ENCODE results near the gene ZNF200. TPM values are rescaled to one million over a fixed set of nuclear protein-coding genes. Genes with fewer than 3 reads are reported as not detected.
"Not testable (repeated sequence)": the region's sequence is repeated elsewhere in the genome, so short reads cannot be mapped to it uniquely, and the experiment has no call there.

ZNF200 gene
- total RNA-seq, 2 donors from 2014 or later = 5.7 to 8.8 TPM

DNA sequence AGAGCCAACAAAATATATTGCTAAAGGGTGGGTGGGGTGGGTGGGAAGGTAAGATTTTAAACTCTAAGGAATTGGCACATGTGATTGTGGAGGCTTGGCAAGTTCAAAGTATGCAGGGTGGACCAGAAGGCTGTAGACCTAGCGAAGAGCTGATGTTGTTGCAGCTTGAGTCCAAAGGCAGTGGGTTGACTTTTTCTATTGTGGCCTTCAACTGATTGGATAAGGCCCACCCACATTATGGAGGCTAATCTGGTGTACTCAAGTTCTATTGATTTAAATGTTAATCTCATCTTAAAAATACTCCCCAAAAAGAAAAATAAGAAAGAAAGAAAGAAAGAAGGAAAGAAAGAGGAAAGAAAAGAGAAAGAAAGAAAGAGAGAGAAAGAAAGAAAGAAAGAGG, 22.4 kb downstream of the ZNF200 start:
- ATAC-seq (no peak), DNase-seq (no peak)
- intact Hi-C loops (cut with DNase I) = no loop called here

DNA sequence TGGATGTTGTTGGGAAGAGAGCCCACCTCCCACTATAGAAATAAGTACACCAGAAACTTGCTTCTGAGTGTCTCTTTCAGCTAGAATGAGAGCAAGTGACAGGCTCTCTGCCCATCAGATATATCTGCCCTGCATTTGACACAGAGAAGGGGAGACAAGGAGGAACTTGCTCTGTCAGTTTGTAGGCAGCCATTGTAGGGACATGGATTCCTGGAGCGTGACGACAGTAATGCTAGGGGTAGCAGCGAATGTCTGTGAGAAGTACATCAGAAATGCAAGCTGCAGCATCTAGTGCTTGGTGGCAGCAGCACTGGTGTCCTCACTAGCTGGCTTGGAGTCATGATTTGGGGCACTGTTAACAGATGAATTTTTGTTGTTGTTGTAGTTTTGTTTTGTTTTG, 23.0 kb downstream of the ZNF200 start:
- intact Hi-C loops (cut with DNase I) = no loop called here
- DNase-seq = no peak
- no peak for ATAC-seq

DNA sequence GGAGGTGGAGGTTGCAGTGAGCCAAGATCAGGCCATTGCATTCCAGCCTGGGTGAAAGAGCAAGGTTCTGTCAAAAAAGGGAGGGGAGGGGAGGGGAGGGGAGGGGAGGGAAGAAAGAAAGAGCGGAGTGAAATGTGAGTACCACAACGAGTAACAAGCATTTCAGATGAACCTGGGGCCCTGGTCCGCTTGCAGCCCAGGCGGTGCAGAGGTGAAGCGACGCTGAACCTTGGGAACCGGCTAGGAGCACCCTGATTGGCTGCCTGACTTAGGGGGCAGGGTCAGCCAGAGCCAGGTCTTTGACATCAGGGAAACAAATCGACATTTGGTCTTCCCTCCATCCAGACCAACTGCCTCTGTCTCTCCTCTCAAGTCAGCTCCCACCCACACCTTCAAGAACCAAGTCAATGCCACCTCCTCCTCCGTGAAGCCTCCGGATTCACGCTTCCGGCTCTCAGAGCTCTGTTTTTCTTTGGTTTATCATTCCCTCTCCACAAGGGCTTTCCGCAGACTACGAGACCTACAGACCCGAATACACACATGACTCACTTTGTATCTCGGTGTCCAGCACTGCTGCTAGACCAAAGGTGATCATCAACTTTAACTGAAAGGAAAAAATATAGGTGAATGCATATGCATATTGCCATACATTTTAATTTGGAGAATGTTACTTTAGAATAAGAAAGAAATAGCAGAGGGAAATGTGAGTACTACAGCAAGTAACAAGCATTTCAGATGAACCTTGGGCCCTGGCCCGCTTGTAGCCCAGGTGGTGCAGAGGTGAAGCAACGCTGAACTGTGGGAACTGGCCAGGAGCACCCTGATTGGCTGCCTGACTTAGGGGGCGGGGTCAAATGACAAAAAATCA, 27.6 kb downstream of the ZNF200 start:
- intact Hi-C loops (cut with DNase I) = no loop called here
- ATAC-seq (no peak), DNase-seq (no peak)

DNA sequence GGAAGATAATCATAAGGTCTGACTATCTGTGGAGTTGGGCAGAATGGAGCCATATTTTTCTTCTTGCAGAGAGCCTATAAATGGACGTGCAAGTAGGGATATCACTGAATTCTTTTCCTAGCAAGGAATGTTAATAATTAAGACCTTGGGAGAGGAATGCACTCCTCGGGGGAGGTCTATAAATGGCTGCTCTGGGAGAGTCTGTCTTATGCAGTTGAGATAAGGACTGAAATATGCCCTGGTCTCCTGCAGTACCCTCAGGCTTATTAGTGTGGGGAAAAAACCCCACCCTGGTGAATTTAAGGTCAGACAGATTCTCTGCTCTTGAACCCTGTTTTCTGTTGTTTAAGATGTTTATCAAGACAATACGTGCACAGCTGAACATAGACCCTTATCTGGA, 29.0 kb downstream of the ZNF200 start:
- ATAC-seq; intact Hi-C loops (cut with DNase I); DNase-seq: not testable (repeated sequence)

DNA sequence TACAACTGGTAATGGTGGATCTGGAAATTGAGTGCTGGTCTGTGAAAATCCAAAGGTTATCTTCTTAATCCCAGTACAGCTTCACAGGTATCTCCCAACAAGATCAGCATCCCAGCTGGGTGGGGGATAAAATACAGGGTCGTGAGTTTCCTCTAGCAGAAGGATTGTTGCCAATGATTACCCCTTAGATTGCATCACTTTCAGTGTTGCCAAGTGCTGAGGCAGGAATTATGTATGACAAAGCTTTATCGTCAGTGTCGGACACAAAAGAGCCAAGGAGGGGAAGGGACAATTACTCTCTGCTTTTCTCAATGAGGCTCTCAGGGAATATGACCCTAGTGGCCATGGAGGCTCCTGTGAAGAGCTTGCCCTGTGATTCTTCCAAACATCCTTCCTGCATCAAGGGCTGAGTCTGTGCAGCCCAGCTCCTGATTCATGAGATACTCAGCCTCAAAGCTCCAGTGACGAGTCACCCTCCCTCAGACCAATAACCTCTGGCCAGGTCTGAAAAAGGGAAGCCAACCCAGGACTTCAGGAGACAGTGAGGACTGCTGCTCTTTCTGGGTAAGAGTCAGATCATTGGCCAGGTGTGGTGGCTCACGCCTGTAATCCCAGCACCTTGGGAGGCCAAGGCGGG, 31.9 kb downstream of the ZNF200 start:
- DNase-seq (no peak), ATAC-seq (no peak)
- intact Hi-C loops (cut with DNase I) = no loop called here

DNA sequence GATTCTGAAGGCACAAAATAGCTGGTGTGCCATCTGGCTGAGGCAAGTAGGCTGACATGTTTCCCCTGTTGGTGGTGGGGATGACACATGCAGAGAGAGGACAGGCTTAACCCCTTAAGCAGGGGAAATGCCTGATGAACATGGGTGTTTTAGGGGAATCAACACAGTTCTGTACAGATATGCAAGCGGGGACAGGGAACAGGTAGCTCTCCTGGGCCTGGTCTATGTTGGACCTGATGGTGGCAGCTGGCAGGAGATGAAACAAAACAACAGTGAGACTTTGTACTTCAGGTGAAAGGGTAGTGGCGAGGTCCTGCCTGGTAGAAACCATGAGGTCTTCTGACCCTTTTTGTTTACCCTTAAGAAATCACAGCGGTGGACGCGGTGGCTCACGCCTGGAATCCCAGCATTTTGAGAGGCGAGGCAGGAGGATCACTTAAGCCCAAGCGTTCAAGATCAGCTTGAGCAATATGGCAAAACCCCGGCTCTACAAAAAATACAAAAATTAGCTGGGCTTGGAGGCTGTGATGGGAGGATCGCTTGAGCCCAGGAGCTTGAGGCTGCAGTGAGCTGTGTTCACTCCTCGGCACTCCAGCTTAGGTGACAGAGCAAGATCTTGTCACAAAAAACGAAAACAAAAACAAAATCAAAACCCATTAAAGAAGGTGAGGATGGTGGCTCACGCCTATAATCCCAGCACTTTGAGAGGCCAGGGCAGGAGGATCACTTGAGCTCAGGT, 36.5 kb downstream of the ZNF200 start:
- ATAC-seq = no peak
- intact Hi-C loops (cut with DNase I) = loop anchor here in 1 of 2 donors (10.0 kb wide), 1 partner anchor 126 kb away; no protein-coding TSS in a partner anchor
- no peak for DNase-seq

DNA sequence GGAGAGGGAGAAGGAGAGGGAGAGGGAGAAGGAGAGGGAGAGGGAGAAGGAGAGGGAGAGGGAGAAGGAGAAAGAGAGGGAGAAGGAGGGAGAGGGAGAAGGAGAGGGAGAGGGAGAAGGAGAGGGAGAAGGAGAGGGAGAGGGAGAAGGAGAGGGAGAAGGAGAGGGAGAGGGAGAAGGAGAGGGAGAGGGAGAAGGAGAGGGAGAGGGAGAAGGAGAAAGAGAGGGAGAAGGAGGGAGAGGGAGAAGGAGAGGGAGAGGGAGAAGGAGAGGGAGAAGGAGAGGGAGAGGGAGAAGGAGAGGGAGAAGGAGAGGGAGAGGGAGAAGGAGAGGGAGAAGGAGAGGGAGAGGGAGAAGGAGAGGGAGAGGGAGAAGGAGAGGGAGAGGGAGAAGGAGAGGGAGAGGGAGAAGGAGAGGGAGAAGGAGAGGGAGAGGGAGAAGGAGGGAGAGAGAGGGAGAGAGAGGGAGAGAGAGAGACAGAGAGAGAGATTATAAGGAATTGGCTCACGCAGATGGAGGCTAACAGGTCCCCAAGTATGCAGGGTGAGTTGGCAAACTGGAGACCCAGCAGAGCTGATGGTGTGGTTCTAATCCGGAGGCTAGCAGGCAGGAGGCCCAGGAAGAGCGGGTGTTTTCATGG, 37.1 kb downstream of the ZNF200 start:
- not testable (repeated sequence) for DNase-seq, ATAC-seq
- intact Hi-C loops (cut with DNase I) = loop anchor here in 1 of 2 donors (10.0 kb wide), 1 partner anchor 127 kb away; no protein-coding TSS in a partner anchor

DNA sequence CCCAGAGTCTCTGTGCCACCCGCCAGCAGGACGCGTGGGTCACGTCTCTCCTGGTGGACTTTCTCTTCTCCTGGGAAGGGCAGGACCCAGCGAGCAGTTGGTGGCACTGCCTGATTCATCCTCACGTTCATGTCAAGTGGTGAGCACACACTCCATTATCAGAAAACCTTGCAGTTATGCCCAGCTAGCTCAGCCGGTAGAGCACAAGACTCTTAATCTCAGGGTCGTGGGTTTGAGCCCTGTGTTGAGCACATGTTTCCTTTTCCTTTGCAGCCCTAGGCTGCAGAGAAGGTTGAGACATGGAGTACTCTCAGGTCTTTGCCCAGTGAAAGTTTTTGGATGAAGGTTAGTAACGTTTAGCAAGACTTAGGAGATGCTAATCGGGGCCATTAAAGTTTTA, 39.0 kb downstream of the ZNF200 start:
- DNase-seq (no peak), ATAC-seq (no peak)
- intact Hi-C loops (cut with DNase I) = loop anchor here in 1 of 2 donors (10.0 kb wide), 1 partner anchor 129 kb away; no protein-coding TSS in a partner anchor

DNA sequence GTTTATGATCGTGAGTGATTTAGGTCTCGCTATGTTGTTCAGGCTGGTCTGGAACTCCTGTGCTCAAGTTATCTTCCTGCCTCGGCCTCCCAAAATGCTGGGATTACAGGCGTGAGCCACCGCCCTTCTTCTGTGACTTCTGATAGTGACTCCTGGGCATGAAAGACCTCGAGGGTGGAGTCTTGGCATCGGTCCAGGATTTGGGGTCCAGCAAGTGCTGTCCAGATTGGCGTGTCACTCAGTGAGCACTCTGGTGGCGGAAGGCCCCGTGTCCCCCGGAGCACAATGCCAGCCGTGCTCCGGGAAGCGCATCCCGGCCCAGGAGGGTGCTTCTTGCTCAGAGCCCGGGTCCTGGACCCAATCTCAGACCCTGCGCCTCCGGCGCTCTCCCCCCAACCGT, 40.2 kb downstream of the ZNF200 start:
- intact Hi-C loops (cut with DNase I) = loop anchor here in 1 of 2 donors (10.0 kb wide), 1 partner anchor 130 kb away; no protein-coding TSS in a partner anchor
- ATAC-seq = no peak
- DNase-seq = no peak

DNA sequence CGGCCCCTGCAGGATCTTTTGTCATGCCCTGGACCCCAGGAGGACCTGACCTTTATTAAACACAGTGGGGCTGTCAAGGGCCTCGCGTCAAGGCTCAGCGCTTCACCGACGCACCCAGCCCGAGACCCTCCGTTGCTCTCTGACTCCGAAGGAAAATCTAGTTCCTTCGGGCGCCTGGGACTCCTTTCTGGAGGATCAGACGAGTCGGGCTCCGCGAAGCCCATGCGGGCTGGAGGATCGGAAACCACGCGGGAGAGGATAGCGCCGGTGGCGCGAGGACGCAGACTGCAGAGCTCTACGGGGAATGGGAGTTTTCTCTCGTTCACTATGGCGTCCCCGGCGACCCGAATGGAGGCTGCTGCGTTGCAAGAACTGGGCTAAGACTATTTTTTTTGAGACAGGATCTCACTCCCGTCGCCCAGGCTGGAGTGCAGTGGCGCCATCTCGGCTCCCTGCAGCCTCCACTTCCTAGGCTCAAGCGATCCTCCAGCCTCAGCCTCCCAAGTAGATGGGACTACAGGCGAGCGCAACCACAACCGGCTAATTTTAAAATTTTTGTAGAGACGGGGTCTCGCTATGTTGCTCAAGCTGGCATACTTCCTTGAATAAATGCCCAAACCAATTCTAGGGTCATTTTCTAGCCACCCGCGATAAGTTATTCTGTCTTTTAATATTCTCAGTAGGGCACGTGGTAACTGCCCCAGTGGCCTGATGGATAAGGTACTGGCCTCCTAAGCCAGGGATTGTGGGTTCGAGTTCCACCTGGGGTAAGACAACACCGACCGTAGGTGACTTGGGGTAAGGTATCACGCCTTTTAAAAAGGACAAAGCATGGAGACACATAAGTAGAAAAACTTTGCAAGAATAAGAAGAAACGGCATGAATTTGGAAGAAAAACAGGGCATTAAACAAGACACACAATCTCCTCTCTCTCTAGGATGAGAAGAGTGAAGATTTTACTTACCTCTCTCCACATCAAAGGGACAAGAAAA, 41.4 kb downstream of the ZNF200 start:
- no peak for DNase-seq
- intact Hi-C loops (cut with DNase I) = loop anchor here in 1 of 2 donors (10.0 kb wide), 1 partner anchor 131 kb away; no protein-coding TSS in a partner anchor
- ATAC-seq = no peak

DNA sequence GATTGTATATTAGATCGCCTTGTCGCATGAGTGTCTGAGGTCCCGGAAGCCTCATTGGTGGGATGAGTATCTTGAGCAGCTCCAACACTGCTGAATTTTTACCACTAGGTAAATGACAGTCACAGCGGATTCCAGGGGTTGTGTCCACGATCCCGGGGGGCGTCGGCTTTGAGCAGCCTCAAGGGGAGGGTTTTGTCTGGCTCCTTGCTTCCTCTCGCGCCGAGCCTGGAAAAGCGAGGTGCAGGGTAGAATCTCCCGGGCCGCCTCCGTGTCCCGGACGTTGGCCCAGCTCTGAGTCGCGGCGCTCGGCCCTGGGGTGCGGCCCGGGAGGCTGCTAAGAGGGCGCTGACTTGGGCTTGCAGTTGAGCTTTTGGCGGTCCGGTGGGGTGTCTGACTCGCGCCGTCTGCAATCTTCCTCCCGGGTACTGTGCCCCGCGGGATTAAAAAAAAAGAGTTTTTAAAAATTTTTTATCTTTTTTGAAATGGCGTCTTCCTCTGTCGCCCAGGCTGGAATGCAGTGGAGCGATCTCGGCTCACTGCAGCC, 42.4 kb downstream of the ZNF200 start:
- DNase-seq (no peak), ATAC-seq (no peak)
- intact Hi-C loops (cut with DNase I) = loop anchor here in 1 of 2 donors (10.0 kb wide), 1 partner anchor 132 kb away; no protein-coding TSS in a partner anchor

DNA sequence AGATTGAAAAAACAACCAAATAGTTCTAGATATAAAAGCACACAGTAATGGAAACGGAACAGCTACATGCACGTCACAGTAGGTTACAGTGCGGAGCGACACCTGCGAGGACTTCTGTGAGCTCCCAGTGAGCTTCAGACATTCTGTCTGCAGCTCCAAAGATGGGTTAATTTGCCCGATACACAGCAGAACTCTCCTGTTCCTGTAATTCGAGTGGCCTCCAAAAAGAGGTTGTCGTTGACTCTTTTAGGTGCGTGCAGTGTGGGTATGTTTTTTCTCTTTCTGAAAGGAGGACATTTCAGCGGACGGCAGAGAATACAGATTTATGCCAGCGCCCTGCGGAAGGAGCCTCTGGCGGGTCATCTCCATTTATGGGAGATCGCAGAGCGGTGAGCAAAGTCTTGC, 44.0 kb downstream of the ZNF200 start:
- intact Hi-C loops (cut with DNase I) = loop anchor here in 1 of 2 donors (10.0 kb wide), 1 partner anchor 134 kb away; no protein-coding TSS in a partner anchor
- no peak for DNase-seq
- ATAC-seq = no peak

DNA sequence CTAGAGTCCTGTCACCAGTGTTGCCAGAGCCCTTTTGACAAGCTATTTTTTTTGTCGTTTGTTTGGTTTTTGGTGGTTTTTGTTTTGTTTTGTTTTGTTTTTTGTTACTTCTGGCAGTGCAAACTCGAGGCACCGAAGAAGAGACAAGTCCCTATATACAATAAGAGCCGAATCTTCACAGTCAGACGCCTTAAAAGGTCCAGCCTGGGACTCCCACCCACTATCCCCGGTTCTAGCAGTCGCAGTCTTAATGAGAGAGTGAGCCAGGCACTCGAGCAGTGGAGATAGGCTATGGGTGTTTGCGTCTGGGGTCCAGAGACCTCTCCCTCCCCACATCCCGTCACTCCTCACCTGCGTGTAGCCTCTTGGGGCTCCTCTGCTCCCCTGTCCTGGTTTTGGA, 45.1 kb downstream of the ZNF200 start:
- no peak for DNase-seq
- intact Hi-C loops (cut with DNase I) = loop anchor here in 1 of 2 donors (10.0 kb wide), 1 partner anchor 135 kb away; no protein-coding TSS in a partner anchor
- no peak for ATAC-seq

DNA sequence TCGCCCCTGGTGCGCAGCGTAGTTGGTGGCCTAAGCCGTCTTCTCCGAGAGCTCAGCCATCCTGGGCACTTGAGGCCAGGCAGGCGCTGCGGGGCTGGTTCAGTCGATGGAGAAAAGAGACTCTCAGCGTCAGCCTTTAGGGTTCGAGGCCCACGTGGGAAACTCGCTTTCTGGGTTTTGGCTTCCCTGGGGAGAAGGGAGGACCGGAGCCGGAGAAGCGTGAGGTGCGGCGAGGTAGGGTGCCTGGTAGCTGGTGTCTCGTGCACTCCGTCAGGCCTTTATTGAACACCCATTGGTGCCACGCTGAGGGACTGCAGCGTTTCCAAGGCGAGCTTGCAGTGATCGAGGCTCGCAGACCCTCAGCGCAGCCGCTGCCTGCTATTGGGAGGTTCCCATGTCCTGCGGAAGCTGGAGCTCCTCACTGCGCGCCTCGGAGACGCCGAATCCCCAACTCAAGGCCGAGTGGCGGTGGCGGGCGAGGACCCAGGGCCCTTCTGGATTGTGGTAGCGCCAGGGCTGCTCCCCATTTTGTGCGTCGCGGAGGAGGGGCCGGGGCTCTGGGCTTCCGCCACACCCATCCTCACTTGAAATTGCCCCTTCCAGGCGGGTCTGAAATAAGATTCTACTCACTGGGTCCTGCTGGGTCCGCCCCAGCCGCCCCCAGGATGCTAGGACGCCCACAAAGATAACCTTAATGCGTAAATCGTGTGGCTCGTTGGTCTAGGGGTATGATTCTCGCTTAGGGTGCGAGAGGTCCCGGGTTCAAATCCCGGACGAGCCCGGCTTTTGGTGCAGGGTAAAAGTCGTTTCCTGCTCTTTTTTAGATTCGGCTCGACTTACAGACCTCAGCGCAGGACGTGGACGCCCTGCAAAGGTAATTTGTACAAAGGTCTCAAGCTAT, 45.8 kb downstream of the ZNF200 start:
- intact Hi-C loops (cut with DNase I) = no loop called here
- DNase-seq (no peak), ATAC-seq (peak; percentile 15 to 48)

DNA sequence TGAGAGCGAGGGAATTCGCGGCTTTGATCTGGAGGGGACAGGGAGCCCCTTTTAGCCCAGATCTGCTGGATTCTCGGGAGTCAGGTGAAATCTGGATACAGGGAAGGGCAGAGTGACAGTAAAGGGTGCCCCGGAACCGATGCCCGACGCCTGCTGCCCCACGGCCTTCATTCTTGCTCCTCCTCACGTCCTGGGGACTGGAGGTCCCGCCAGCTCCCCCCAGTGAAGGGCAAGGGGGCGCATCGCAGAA, 46.4 kb downstream of the ZNF200 start:
- ATAC-seq (peak in 1 of 2 donors; percentile 12), DNase-seq (no peak)
- intact Hi-C loops (cut with DNase I) = no loop called here

DNA sequence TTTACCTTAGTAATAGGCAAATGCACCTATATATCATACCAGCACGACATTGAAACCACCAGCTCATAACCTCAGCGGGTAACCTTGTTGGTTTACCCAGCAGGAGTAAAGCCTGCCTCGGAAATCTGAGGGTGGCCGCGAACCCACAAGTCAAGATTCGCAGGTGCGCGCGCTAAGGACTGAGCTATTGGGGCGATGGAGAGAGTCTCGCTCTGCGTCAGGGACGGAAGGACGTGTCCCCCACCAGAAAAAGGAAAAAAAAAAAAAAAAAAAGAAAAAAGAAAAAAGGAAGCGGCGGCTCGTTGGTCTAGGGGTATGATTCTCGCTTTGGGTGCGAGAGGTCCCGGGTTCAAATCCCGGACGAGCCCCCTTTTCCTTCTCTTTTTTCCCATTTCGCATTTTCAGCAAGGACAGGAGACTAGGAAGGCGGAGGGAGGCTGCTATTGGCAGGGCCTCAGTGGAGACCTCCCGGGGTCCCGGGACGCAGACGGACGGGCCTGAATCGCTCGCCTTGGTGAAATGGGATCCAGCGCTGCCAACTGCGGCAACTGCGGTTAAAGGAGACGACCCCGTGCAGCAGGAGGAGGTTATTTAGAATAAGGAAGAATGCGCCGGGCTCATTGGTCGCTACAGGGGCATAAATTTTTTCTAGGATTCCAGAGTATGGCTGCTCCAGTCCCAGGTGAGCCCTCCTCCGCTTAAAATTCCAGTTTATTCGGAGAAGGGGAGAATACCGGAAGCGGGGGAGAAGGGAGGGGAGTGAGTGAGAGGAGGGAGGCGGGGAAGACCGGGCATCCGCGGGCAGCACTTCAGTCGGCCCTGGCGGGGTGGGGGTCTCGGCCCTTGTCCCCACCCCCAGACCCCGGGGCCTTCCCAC, 46.9 kb downstream of the ZNF200 start, which contains the start of gene OR1F1:
TSS of gene OR1F1 (plus strand) at position 407 of the 877 bp plus-strand sequence.
- ATAC-seq (peak in 1 of 2 donors; percentile 16), DNase-seq (no peak)
- intact Hi-C loops (cut with DNase I) = no loop called here
